Peyer's patch (tissue), 4 donors: ENCODE measurements around the gene SNX33.

ENCODE experiments used
- POLR2A ChIP-seq, 2 donors: fragments of 450-650 bp; IDR thresholded peaks; one replicate each; pipeline ENCODE4 v1.5.1; 2017; ENCODE audit warnings: antibody characterized with exemption in 2 of 2, mild to moderate bottlenecking in 2 of 2, moderate library complexity in 2 of 2
- TF ChIP-seq, protein P1 (sequence below), 6 experiments: fragments of 450-650 bp in 4 of 6; fragments of 200-600 bp in 2 of 6; sonication (generic) in 1 of 6; IDR thresholded peaks; one replicate each; pipeline ENCODE4 v1.5.1; 2017 to 2019; ENCODE audit warnings: antibody characterized with exemption in 6 of 6, mild to moderate bottlenecking in 3 of 6, moderate library complexity in 1 of 6

DNA sequence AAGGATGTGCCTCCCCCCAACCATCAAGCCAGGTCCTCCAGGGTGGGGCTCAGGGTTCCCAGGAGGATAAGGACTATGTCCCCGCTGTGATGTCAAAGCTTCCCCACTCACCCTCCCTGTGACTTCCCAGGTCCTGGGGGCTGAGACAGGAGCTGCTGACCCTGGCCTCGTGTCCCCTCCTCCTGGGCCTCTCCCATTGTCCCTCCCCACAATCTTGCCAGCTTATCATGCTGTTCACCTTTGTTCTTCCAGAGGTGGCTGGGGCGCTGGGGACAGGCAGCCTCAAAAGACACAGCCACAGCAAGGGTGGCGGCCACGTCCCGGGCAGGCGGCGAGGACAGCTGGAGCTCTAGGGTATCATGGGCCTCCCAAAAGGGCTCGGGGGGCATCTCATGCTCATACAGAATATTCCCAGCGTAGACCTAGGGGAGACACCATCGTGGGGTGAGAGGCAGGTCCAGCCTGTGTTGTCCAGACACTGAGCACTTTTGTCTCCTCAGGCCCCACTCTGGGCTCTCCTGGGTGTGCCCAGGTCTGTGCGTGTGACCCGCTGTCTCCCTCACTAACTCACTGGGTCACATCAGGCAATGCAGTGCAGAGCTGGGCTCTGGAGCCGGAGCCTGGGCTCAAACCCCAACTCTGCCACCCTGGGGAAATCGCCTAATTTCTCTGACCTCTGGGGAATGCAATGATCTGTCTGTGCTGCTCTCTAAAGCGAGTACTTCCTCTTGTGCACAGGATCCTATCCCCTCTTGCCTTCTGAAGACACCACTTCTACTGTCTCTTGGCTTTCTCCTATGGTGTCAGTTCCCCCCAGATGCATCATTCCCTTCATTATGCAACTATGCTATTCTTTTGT, 30.0 kb downstream of the SNX33 start:
- TF ChIP-seq, protein P1, sequence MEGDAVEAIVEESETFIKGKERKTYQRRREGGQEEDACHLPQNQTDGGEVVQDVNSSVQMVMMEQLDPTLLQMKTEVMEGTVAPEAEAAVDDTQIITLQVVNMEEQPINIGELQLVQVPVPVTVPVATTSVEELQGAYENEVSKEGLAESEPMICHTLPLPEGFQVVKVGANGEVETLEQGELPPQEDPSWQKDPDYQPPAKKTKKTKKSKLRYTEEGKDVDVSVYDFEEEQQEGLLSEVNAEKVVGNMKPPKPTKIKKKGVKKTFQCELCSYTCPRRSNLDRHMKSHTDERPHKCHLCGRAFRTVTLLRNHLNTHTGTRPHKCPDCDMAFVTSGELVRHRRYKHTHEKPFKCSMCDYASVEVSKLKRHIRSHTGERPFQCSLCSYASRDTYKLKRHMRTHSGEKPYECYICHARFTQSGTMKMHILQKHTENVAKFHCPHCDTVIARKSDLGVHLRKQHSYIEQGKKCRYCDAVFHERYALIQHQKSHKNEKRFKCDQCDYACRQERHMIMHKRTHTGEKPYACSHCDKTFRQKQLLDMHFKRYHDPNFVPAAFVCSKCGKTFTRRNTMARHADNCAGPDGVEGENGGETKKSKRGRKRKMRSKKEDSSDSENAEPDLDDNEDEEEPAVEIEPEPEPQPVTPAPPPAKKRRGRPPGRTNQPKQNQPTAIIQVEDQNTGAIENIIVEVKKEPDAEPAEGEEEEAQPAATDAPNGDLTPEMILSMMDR (IDR thresholded peaks at IDR 0.05) = no peak
- TF ChIP-seq POLR2A (IDR thresholded peaks at IDR 0.05) = no peak
